RKO (cell line): ENCODE results near the gene SLC6A4.
"Not testable (repeated sequence)": the region's sequence is repeated elsewhere in the genome, so short reads cannot be mapped to it uniquely, and the experiment has no call there.

ENCODE experiments used
- DNase-seq: peaks from one replicate; pipeline ENCODE4 v3.0.0-alpha.2; 2016; ENCODE audit warnings: low spot score

The SLC6A4 gene

GRCh38 chr17:30172560-30172959 is 62.9 kb downstream of the SLC6A4 start:
- DNase-seq, result no peak

GRCh38 chr17:30170415-30170987 is 65.0 kb downstream of the SLC6A4 start:
- no peak for DNase-seq

GRCh38 chr17:30165960-30166359 is 69.5 kb downstream of the SLC6A4 start:
- DNase-seq, result no peak

GRCh38 chr17:30165147-30165546 is 70.3 kb downstream of the SLC6A4 start:
- no peak for DNase-seq

GRCh38 chr17:30164531-30164930 is 71.0 kb downstream of the SLC6A4 start:
- no peak for DNase-seq

- DNase-seq, result no peak
These were observed 73.9 kb downstream of the SLC6A4 start for GRCh38 chr17:30161601-30162000.

GRCh38 chr17:30160419-30161172 is 74.9 kb downstream of the SLC6A4 start:
- DNase-seq, result no peak

- no peak for DNase-seq
These were observed 76.4 kb downstream of the SLC6A4 start for GRCh38 chr17:30158896-30159625.

GRCh38 chr17:30155389-30155788 is 80.1 kb downstream of the SLC6A4 start:
- no peak for DNase-seq

- no peak for DNase-seq
These were observed 82.0 kb downstream of the SLC6A4 start for GRCh38 chr17:30153463-30153862.

- DNase-seq, result no peak
These were observed 84.0 kb downstream of the SLC6A4 start for GRCh38 chr17:30151471-30151870.

- DNase-seq, result no peak
These were observed 87.1 kb downstream of the SLC6A4 start for GRCh38 chr17:30148376-30148775.

- not testable (repeated sequence) for DNase-seq
These were observed 87.6 kb downstream of the SLC6A4 start for GRCh38 chr17:30147860-30148259.
